GM12872 (cell line): ENCODE results near the gene ASCC1.

ENCODE experiments used
- TF ChIP-seq, protein P1 (sequence below): IDR thresholded peaks from 3 replicates; pipeline ENCODE4 v1.5.1; 2011; ENCODE audit warnings: low read depth, mild to moderate bottlenecking, low read length, moderate library complexity; ENCODE audit not compliant: insufficient read depth

ASCC1 gene

DNA sequence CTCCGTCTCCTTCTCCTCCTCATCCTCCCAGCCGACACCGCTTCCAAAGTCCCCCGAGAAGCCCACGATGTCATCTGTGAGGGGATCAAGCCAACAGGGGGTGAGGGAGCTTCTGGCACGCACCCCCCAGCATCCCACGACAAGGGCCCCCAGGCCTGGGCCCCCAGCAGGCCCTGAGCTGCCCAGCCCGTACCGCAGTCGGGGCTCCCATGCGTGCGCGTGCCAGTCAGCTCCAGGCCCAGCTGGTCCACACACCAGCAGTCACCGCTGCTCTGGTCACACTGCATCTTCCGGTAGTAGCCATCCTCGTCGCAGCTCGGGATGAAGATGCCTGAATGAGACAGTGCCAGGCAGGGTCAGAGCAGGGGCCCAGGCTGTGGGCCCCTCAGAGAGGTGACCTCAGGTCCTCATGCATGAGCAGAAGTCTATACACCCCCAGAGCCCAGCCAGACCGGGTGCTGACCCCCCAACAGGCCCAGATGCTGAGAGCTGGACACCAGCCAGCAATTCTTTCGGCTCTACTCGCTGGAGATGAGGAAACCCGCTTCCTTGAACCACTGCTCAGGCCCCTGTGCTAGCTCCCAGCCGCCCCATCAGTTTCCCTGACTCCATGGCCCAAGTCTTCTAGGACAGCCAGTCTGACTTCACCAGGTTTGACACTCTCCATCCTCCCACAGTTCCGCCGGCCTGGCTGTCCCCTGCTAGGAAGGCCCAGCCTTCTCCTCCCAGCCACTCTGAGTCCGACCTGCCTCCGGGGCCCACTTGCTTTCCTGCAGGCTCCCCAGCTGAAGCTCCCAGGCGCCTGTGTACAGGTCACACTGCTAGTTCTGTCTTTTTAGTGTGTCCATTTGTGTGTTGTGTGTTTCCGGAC lies 153.0 kb downstream of the ASCC1 start:
- TF ChIP-seq, protein P1, sequence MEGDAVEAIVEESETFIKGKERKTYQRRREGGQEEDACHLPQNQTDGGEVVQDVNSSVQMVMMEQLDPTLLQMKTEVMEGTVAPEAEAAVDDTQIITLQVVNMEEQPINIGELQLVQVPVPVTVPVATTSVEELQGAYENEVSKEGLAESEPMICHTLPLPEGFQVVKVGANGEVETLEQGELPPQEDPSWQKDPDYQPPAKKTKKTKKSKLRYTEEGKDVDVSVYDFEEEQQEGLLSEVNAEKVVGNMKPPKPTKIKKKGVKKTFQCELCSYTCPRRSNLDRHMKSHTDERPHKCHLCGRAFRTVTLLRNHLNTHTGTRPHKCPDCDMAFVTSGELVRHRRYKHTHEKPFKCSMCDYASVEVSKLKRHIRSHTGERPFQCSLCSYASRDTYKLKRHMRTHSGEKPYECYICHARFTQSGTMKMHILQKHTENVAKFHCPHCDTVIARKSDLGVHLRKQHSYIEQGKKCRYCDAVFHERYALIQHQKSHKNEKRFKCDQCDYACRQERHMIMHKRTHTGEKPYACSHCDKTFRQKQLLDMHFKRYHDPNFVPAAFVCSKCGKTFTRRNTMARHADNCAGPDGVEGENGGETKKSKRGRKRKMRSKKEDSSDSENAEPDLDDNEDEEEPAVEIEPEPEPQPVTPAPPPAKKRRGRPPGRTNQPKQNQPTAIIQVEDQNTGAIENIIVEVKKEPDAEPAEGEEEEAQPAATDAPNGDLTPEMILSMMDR, result no peak

DNA sequence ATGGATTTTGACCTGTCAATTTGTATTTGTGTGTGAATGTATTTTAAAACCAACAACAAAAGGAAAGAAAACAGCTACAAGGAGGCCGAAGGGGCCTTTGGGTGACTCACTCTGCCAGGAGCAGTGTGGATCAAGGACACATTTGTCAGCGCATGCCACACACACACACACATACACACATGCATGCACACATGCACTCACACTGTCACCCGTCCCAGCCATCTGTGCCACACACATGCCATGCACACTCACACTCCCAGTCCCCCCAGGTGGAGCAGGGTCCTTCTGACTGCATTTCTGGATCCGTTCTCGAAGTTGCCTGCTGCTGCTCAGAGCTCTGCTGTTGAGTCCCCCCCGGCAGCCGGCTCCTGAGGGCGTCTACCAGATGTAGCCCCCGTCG lies 153.7 kb downstream of the ASCC1 start:
- TF ChIP-seq, protein P1, result no peak

DNA sequence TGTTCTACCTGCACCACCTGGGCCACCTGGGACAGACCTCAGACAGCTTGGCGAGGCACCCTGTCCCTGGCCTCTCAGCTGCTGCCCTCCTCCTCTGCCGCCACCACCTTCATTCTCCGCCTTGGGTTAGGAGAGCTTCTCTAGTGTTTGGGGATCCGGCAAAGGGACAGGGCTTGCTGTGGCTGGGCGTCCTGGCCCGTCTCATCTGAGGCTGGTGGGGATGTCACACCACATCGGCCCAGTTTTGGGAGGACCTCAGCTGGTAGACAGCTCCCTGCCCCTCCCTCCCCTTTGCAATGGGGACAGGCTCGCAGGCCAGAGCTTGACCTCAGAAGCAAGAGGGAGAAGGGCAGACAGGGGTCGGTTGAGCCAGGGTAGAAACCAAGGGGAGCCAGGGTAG lies 154.1 kb downstream of the ASCC1 start:
- TF ChIP-seq, protein P1, result no peak

DNA sequence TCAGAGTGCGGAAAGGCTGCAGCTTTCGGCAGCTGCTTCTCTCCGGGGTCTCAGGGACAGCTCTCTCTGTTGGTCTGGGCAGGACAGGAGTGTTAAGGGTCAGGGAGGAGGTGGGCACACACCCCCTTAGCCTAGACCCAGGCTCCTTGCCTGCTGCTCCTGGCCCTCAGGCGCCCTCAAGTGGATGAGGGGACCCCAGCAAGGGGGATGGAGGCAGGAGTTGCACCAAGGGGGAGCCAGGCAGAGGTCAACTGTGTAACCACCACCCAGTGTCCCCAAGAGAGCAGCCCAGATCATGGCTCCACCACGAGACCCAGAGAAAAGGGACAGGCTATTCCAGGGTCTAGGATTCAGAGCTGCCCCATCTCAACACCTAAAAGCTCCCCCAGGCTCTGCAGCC lies 154.6 kb downstream of the ASCC1 start:
- TF ChIP-seq, protein P1, result peak; percentile 56

DNA sequence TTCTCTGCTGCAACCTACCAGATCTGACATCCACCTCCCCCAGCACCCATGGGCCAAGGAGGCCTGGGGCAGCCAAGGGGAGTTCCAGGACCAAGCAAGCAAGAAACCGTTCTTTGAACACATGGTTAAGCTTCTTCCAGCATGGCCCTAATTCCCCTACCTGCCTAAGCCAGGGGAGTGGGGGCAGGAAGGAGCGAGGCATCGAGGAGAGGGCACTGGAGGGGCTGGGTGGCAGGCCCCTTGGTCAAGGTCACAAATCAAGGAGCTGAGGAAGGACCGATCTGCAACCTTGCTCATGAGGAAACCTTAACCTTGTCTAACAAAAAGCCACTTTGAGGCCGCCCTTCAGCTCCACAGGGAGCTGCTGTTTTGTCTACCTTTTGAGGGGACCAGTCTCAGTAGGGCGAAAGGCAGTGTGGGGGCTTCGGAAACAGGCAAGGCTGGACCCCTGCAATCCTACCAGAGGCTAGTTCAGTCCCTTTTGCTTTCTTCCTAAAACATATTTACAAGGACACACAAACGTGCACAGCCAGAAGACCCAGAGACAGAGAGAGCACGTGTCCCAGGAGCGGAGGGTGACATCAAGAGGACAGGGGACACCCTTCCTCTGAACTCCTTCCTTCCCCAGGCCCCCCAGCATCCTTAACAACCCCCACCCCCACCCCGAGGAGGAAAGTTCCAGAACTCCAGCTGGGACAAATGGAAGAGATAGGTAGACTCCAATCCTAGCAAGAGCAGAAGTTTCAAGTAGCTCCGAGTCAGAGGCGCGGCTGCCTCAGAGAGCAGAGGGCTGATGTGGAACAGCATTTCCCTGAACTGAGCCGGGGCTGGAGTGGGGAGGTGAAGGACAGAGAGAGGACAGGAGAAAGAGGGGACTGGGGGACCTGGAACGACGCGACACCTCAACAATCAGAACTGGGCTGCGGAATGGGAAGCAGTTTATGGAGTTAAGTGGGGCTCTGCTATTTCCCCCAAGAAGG lies 155.9 kb downstream of the ASCC1 start:
- TF ChIP-seq, protein P1, result no peak

DNA sequence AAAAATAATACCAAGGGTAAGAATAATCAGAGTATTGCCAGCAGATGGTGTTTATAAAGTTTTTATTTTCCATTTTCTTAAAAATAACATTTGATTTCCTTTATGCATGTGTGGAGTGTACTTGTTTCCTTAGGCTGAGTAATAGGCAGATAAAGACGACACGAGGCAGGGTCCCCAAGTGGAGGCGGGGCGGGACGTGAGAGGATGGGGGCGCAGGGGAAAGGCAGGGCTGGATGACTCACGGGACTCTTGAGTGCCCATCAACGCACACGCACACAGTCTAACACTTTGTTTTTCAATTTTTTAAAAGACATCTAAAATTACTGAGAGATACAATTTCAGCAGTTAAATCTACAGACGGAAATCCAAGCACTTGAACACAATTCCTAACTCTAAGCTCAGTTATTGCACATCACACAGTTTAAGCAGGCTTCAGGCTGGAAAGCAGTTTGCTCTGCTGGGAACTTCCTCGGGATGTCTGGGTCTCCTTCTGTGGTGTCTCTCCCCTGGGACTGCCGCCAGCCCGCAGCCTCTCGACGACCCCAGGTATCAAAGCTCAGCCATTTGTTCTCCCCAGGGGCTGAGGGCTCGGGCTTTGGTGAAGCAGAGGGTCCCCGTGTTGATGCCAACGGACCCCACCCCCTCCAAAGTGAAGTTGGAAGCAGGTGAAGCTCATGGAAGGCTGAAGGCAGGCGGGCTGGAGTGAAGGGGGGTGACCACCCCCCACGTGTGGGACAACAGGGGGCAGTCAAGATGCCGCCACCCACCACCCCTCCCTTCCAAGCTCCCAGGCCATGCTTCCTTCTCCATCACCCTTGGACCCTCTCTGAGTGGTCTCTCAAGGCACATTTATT lies 156.9 kb downstream of the ASCC1 start:
- TF ChIP-seq, protein P1, result no peak
